Measurements from ENCODE around the gene LAMA2. TPM values are rescaled to one million over a fixed set of nuclear protein-coding genes. Genes with fewer than 3 reads are reported as not detected.

LAMA2 gene
- total RNA-seq, 4 donors from 2014 or later = 15.4 to 55.3 (median 38.7) TPM

- Histone ChIP-seq H3K4me3 (no peak overlapping the region), H3K27me3 (no peaks in the 10 kb centered on the region), H3K4me1 (no peaks in the 10 kb centered on the region), H3K27ac (no peak overlapping the region), H3K36me3 (no peaks in the 10 kb centered on the region), H3K9me3 (no peaks in the 10 kb centered on the region)
- no peak for DNase-seq
- TF ChIP-seq POLR2A (IDR thresholded peaks at IDR 0.05) (no peak), CTCF (IDR thresholded peaks at IDR 0.05) (no peak)
These were observed 311.5 kb downstream of the LAMA2 start for GRCh38 chr6:129194306-129194941.

- H3K4me3 ChIP-seq = no peak overlapping the region
- H3K9me3 ChIP-seq = no peaks in the 10 kb centered on the region
- no peaks in the 10 kb centered on the region for H3K36me3 ChIP-seq
- no peak overlapping the region for H3K27ac ChIP-seq
- TF ChIP-seq CTCF (IDR thresholded peaks at IDR 0.05) = no peak
- TF ChIP-seq POLR2A (IDR thresholded peaks at IDR 0.05) = no peak
- H3K27me3 ChIP-seq = no peaks in the 10 kb centered on the region
- H3K4me1 ChIP-seq = no peaks in the 10 kb centered on the region
- no peak for DNase-seq
These were observed 312.2 kb downstream of the LAMA2 start for GRCh38 chr6:129195161-129195560.

- no peaks in the 10 kb centered on the region for H3K9me3 ChIP-seq
- no peaks in the 10 kb centered on the region for H3K4me1 ChIP-seq
- no peaks in the 10 kb centered on the region for H3K36me3 ChIP-seq
- H3K4me3 ChIP-seq = no peak overlapping the region
- H3K27me3 ChIP-seq = no peaks in the 10 kb centered on the region
- no peak overlapping the region for H3K27ac ChIP-seq
- no peak for DNase-seq
- TF ChIP-seq POLR2A (IDR thresholded peaks at IDR 0.05) (no peak), CTCF (IDR thresholded peaks at IDR 0.05) (no peak)
These were observed 312.7 kb downstream of the LAMA2 start for GRCh38 chr6:129195643-129196042.

- Histone ChIP-seq H3K9me3 (no peaks in the 10 kb centered on the region), H3K4me3 (no peak overlapping the region), H3K27me3 (no peaks in the 10 kb centered on the region), H3K4me1 (no peaks in the 10 kb centered on the region), H3K27ac (no peak overlapping the region), H3K36me3 (no peaks in the 10 kb centered on the region)
- DNase-seq = no peak
- TF ChIP-seq CTCF (IDR thresholded peaks at IDR 0.05) (no peak), POLR2A (IDR thresholded peaks at IDR 0.05) (no peak)
These were observed 314.2 kb downstream of the LAMA2 start for GRCh38 chr6:129197154-129197553.

GRCh38 chr6:129200151-129200550 is 317.2 kb downstream of the LAMA2 start:
- no peaks in the 10 kb centered on the region for H3K27me3 ChIP-seq
- H3K4me3 ChIP-seq = no peak overlapping the region
- TF ChIP-seq POLR2A (IDR thresholded peaks at IDR 0.05) (no peak), CTCF (IDR thresholded peaks at IDR 0.05) (no peak)
- H3K36me3 ChIP-seq = no peaks in the 10 kb centered on the region
- H3K27ac ChIP-seq = no peak overlapping the region
- H3K4me1 ChIP-seq = no peaks in the 10 kb centered on the region
- no peaks in the 10 kb centered on the region for H3K9me3 ChIP-seq
- DNase-seq = no peak
